PC-9 (cell line): ENCODE measurements around the gene ANXA6. TPM values are rescaled to one million over a fixed set of nuclear protein-coding genes. Genes with fewer than 3 reads are reported as not detected.

ENCODE experiments used
- BruUV-seq: library from RNA; stranded (reverse); fragments of 400-500 nt; replicated peaks from 2 replicates; lab custom pipeline; 2021; lab: Mats Ljungman, UMichigan
- CTCF ChIA-PET: fragments of 300-600 bp; sonication (Branson Sonifier 250); formaldehyde crosslinking; loops from one replicate; lab custom pipeline; 2022; ENCODE audit warnings: antibody characterized with exemption; lab: Charles Lee
- POLR2A ChIA-PET: fragments of 300-600 bp; sonication (Branson Sonifier 250); formaldehyde crosslinking; loops from one replicate; lab custom pipeline; 2022; ENCODE audit warnings: antibody characterized with exemption; ENCODE audit not compliant: unreplicated experiment; lab: Charles Lee
- DNase-seq, 2 experiments: peaks; one replicate each; pipeline versions ENCODE4 v3.0.0 to v3.0.0-alpha.2; 2015 to 2022; ENCODE audit warnings: mixed read lengths in 1 of 2
- H2AFZ ChIP-seq: fragments of 200-600 bp; sonication (generic); 2 replicates; pipeline ENCODE4 v1.8.1; 2017; ENCODE audit warnings: antibody characterized with exemption
- H3F3A ChIP-seq: fragments of 200-600 bp; sonication (generic); 2 replicates; pipeline ENCODE4 v1.8.1; 2017; ENCODE audit warnings: antibody characterized with exemption, mild to moderate bottlenecking, low read depth; ENCODE audit not compliant: insufficient read depth
- H3K27ac ChIP-seq: fragments of 200-600 bp; sonication (generic); 2 replicates; pipeline ENCODE4 v1.6.1; 2016; ENCODE audit warnings: mixed run types
- H3K27me3 ChIP-seq: fragments of 200-600 bp; sonication (generic); 2 replicates; pipeline ENCODE4 v1.6.1; 2016; ENCODE audit warnings: low read depth, mixed run types; ENCODE audit not compliant: insufficient read depth
- H3K36me3 ChIP-seq: fragments of 200-600 bp; sonication (generic); 2 replicates; pipeline ENCODE4 v1.6.1; 2016; ENCODE audit warnings: low read depth, mixed run types
- H3K4me1 ChIP-seq: fragments of 200-600 bp; sonication (generic); replicated peaks from 2 replicates; pipeline ENCODE4 v1.6.1; 2016; ENCODE audit warnings: mixed run types; ENCODE audit not compliant: insufficient read depth
- H3K4me2 ChIP-seq: fragments of 200-600 bp; sonication (generic); 2 replicates; pipeline ENCODE4 v1.6.1; 2017; ENCODE audit warnings: mixed run types
- H3K4me3 ChIP-seq: fragments of 200-600 bp; sonication (generic); 2 replicates; pipeline ENCODE4 v1.6.1; 2016; ENCODE audit warnings: mixed run types
- H3K79me2 ChIP-seq: fragments of 200-600 bp; sonication (generic); 2 replicates; pipeline ENCODE4 v1.6.1; 2017; ENCODE audit warnings: low read depth, mixed run types
- H3K9me2 ChIP-seq: fragments of 200-600 bp; sonication (generic); 2 replicates; pipeline ENCODE4 v1.8.1; 2017; ENCODE audit warnings: mild to moderate bottlenecking; ENCODE audit not compliant: insufficient read depth
- H3K9me3 ChIP-seq: fragments of 200-600 bp; sonication (generic); 2 replicates; pipeline ENCODE4 v1.8.1; 2016; ENCODE audit warnings: low read depth; ENCODE audit not compliant: insufficient read depth
- H4K20me1 ChIP-seq: fragments of 200-600 bp; sonication (generic); 2 replicates; pipeline ENCODE4 v1.8.1; 2017; ENCODE audit not compliant: insufficient read depth
- CTCF ChIP-seq: fragments of 200-600 bp; sonication (generic); conservative IDR thresholded peaks from 2 replicates; pipeline ENCODE4 v1.6.1; 2017; ENCODE audit warnings: mixed run types, antibody characterized with exemption, mild to moderate bottlenecking, moderate library complexity
- EZH2 ChIP-seq: fragments of 200-600 bp; sonication (generic); IDR thresholded peaks from 2 replicates; pipeline ENCODE4 v1.8.0; 2017; ENCODE audit warnings: antibody characterized with exemption, low read depth
- intact Hi-C: fragments of 100-400 bp; cut with micrococcal nuclease; formaldehyde crosslinking; loops from one replicate; pipeline ENCODE4 v1.10.0; 2022; ENCODE audit not compliant: unreplicated experiment
- total RNA-seq: library from RNA; stranded (reverse); gene quantifications from 2 replicates; pipeline ENCODE4 v1.2.3, GENCODE V29; 2021

Gene ANXA6
- total RNA-seq, 1 experiment from 2014 or later, result 22.4 TPM

- DNase-seq, result no peak
- no peaks in the 10 kb centered on the region for H3K27me3 ChIP-seq
- 0 out of 2 replicates have a peak overlapping the region, but pooled peaks have one; percentile 98 for H3K4me2 ChIP-seq
- no peak overlapping the region for H2AFZ ChIP-seq
- H3F3A ChIP-seq, result peaks cover 52% of the 10 kb centered on the region
- TF ChIP-seq EZH2 (no peak), CTCF (no peak)
- no TSS peak for BruUV-seq
- ChIA-PET POLR2A (no interaction called here), CTCF (no interaction called here)
- H3K27ac ChIP-seq, result no peak overlapping the region
- H3K79me2 ChIP-seq, result peaks cover 90% of the 10 kb centered on the region
- no peaks in the 10 kb centered on the region for H3K9me2 ChIP-seq
- no peaks in the 10 kb centered on the region for H3K9me3 ChIP-seq
- H3K4me3 ChIP-seq, result no peak overlapping the region
- intact Hi-C loops, result loop anchor here (5.0 to 10.0 kb wide), 2 partner anchors 603 to 694 kb away; partner anchors contain the start of gene G3BP1
- H3K36me3 ChIP-seq, result peaks cover 14% of the 10 kb centered on the region
- no peaks in the 10 kb centered on the region for H4K20me1 ChIP-seq
- H3K4me1 ChIP-seq, result peaks cover 84% of the 10 kb centered on the region
Observed at GRCh38 chr5:151077967-151078366, 79.6 kb downstream of the ANXA6 start.

- DNase-seq, result no peak
- intact Hi-C loops, result loop anchor here (5.0 to 10.0 kb wide), 2 partner anchors 603 to 695 kb away; partner anchors contain the start of gene G3BP1
- no peaks in the 10 kb centered on the region for H3K9me3 ChIP-seq
- no peaks in the 10 kb centered on the region for H3K27me3 ChIP-seq
- H3K27ac ChIP-seq, result peak overlapping the region; percentile 94; the same call in 1 of the 2 replicates
- H2AFZ ChIP-seq, result no peak overlapping the region
- no peaks in the 10 kb centered on the region for H4K20me1 ChIP-seq
- CTCF ChIA-PET, result no interaction called here
- POLR2A ChIA-PET, result no interaction called here
- peak overlapping the region; percentile 71 for H3K4me2 ChIP-seq
- no peaks in the 10 kb centered on the region for H3K9me2 ChIP-seq
- peaks cover 50% of the 10 kb centered on the region for H3F3A ChIP-seq
- BruUV-seq, result no TSS peak
- H3K4me1 ChIP-seq, result peaks cover 82% of the 10 kb centered on the region
- TF ChIP-seq EZH2 (no peak), CTCF (no peak)
- H3K4me3 ChIP-seq, result no peak overlapping the region
- H3K79me2 ChIP-seq, result peaks cover 87% of the 10 kb centered on the region
- H3K36me3 ChIP-seq, result peaks cover 14% of the 10 kb centered on the region
Observed at GRCh38 chr5:151077419-151077818, 80.2 kb downstream of the ANXA6 start.

GRCh38 chr5:151076616-151077015 is 81.0 kb downstream of the ANXA6 start:
- BruUV-seq, result no TSS peak
- Histone ChIP-seq H3K36me3 (peaks cover 14% of the 10 kb centered on the region), H3K4me1 (peaks cover 82% of the 10 kb centered on the region), H3K9me3 (no peaks in the 10 kb centered on the region), H4K20me1 (no peaks in the 10 kb centered on the region), H2AFZ (no peak overlapping the region), H3F3A (peaks cover 57% of the 10 kb centered on the region), H3K79me2 (peaks cover 87% of the 10 kb centered on the region), H3K27ac (peak overlapping the region; percentile 94), H3K4me3 (0 out of 2 replicates have a peak overlapping the region, but pooled peaks have one; percentile 12), H3K4me2 (peak overlapping the region; percentile 71), H3K9me2 (no peaks in the 10 kb centered on the region), H3K27me3 (no peaks in the 10 kb centered on the region)
- no peak for TF ChIP-seq EZH2
- TF ChIP-seq CTCF, result no peak
- DNase-seq, result no peak
- intact Hi-C loops, result loop anchor here (5.0 to 10.0 kb wide), 2 partner anchors 602 to 696 kb away; partner anchors contain the start of gene G3BP1
- CTCF ChIA-PET, result interaction anchor here (0.6 kb wide), 1 partner anchor 44 kb away, joined by 16 read pairs; no protein-coding TSS in a partner anchor
- POLR2A ChIA-PET, result no interaction called here
